SK-N-MC (cell line): ENCODE results near the gene DCLK1.

ENCODE experiments used
- EZH2 ChIP-seq: fragments of 200-600 bp; sonication (generic); IDR thresholded peaks from one replicate; pipeline ENCODE4 v1.6.1; 2017; ENCODE audit warnings: antibody characterized with exemption
- FOXP2 ChIP-seq: optimal IDR thresholded peaks from 2 replicates; pipeline ENCODE3; 2011; ENCODE audit warnings: mild to moderate bottlenecking, moderate library complexity; ENCODE audit not compliant: insufficient read depth; ENCODE audit errors: extremely low read length, control extremely low read depth
- POLR2AphosphoS5 ChIP-seq: IDR thresholded peaks from 2 replicates; pipeline ENCODE4 v1.6.1; 2012; ENCODE audit warnings: mild to moderate bottlenecking, low read depth, low read length, borderline replicate concordance

GRCh38 chr13:35917252-35917941 lies 213.8 kb downstream of the DCLK1 start:
- TF ChIP-seq EZH2 (no peak), POLR2AphosphoS5 (no peak), FOXP2 (no peak)
